Measurements from ENCODE around the gene LRRC38.
"Not testable (repeated sequence)": the region's sequence is repeated elsewhere in the genome, so short reads cannot be mapped to it uniquely, and the experiment has no call there.

Gene LRRC38

GRCh38 chr1:13456904-13457532 lies 56.8 kb downstream of the LRRC38 start:
- DNase-seq: no peak

- DNase-seq: no peak
Measured at GRCh38 chr1:13451399-13451965, 62.3 kb downstream of the LRRC38 start.

GRCh38 chr1:13450204-13450603 lies 63.6 kb downstream of the LRRC38 start:
- DNase-seq: no peak

DNA sequence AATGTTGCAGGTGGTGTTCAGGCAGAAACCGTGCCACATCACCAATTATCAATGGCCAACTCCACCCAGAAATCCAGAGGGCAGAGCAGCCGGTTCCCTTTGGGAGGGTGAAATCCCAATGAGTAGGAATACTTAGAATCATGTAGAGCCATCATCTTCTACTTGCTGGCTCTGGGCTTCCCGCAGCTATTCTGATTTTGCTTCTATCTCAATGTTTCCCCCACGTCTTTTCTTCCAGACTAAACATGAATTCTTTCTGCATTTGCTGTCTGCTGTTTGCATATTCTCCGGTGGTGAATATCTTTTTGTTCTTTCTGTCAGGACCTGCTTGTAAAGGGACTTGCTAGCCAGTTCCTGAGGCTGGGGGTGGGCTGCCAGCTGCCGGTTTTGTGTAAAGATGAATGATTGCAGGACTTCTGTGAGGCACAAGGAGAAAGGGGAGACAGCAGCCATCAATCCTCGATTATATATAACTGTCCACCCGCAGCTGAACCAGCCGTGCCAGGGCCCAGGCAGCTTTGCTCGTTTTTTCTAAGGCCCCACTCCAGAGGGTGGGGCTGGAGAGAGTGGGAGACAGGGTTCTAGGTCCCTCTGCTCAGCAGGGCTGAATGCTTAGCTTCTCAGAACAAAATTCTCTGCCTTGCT lies 70.3 kb downstream of the LRRC38 start:
- DNase-seq: no peak

GRCh38 chr1:13439104-13439783 lies 74.6 kb downstream of the LRRC38 start:
- not testable (repeated sequence) for DNase-seq

GRCh38 chr1:13435458-13435857 lies 78.3 kb downstream of the LRRC38 start:
- DNase-seq: no peak

DNA sequence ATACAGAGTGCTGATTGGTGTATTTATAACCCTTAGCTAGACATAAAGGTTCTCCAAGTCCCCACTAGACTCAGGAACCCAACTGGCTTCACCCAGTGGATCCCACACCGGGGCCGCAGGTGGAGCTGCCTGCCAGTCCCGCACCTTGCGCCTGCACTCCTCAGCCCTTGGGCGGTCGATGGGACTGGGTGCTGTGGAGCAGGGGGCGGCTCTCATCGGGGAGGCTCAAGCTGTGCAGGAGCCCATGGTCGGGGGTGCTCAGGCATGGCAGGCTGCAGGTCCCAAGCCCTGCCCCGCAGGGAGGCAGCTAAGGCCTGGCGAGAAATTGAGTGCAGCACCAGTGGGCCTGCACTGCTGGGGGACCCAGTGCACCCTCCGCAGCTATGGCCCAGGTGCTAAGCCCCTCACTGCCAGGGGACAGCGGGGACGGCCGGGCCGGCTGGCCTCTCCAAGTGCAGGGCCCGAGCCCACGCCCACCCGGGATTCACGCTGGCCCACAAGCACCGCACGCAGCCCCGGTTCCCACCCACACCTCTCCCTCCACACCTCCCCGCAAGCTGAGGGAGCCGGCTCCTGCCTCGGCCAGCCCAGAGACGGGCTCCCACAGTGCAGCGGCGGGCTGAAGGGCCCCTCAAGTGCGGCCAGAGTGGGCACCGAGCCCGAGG lies 80.0 kb downstream of the LRRC38 start:
- not testable (repeated sequence) for DNase-seq

DNA sequence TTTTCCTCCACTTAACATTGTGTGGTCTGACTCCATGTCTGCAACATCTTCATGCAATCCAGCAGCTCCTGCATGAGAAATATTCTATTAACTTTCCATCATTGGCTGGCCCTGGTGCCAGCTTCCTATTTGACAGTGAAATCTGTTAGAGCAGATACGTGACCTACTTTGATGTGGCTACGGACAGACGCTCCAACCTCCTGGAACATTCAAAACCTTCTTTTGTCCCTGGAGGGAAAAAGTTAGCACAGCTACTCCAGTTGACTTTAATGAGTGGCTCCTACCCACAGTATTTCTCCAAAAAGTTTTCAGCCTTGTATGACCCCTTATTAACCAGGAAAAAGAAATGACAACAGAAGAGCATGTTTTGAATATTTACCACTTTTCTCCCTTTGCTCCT lies 81.6 kb downstream of the LRRC38 start:
- DNase-seq: no peak

- no peak for DNase-seq
Measured at GRCh38 chr1:13430495-13430894, 83.3 kb downstream of the LRRC38 start.
